GM12878 (cell line): ENCODE data around the gene SLU7. TPM values are rescaled to one million over a fixed set of nuclear protein-coding genes. Genes with fewer than 3 reads are reported as not detected.

Experiments used
- BACH1 ChIP-seq: fragments of 450-650 bp; IDR thresholded peaks from 2 replicates; pipeline ENCODE4 v1.6.1; 2017; ENCODE audit warnings: mild to moderate bottlenecking, borderline replicate concordance
- BRCA1 ChIP-seq: IDR thresholded peaks from 2 replicates; pipeline ENCODE4 v1.6.1; 2011; ENCODE audit warnings: low read depth, low read length, improper control_type of control experiment
- CBX3 ChIP-seq: fragments of 200-600 bp; sonication (generic); IDR thresholded peaks from 2 replicates; pipeline ENCODE4 v1.6.1; 2016; ENCODE audit warnings: low read depth, borderline replicate concordance
- CEBPB ChIP-seq, 2 experiments: fragments of 150-350 bp in 1 of 2; IDR thresholded peaks; 2 replicates each; pipeline ENCODE4 v1.6.1; 2012 to 2014; ENCODE audit warnings: low read depth in 2 of 2, low read length in 2 of 2, borderline replicate concordance in 1 of 2, inconsistent platforms in 1 of 2
- FOS ChIP-seq: IDR thresholded peaks from 3 replicates; pipeline ENCODE4 v1.6.1; 2011; ENCODE audit warnings: borderline replicate concordance; ENCODE audit not compliant: insufficient read length; ENCODE audit errors: extremely low read depth
- FOXM1 ChIP-seq: IDR thresholded peaks from 2 replicates; pipeline ENCODE4 v1.6.1; 2012; ENCODE audit warnings: low read depth, mild to moderate bottlenecking, inconsistent platforms, low read length, moderate library complexity
- GATAD2B ChIP-seq: fragments of 450-650 bp; conservative IDR thresholded peaks from 2 replicates; pipeline ENCODE4 v1.6.1; 2017; ENCODE audit warnings: low read depth, mild to moderate bottlenecking, moderate library complexity
- MYC ChIP-seq: IDR thresholded peaks from 2 replicates; pipeline ENCODE4 v1.6.1; 2011; ENCODE audit warnings: mild to moderate bottlenecking, low read length, moderate library complexity, inconsistent platforms; ENCODE audit not compliant: insufficient read depth, insufficient replicate concordance, insufficient read length, severe bottlenecking
- POU2F2 ChIP-seq: IDR thresholded peaks from 3 replicates; pipeline ENCODE4 v1.6.1; 2011; ENCODE audit warnings: low read depth, mild to moderate bottlenecking, low read length, borderline replicate concordance
- SMARCA5 ChIP-seq: fragments of 450-650 bp; IDR thresholded peaks from 2 replicates; pipeline ENCODE4 v1.6.1; 2017; ENCODE audit warnings: mild to moderate bottlenecking
- SP1 ChIP-seq: IDR thresholded peaks from one replicate; pipeline ENCODE4 v1.6.1; 2011; ENCODE audit warnings: low read depth, low read length
- SPI1 ChIP-seq: IDR thresholded peaks from 2 replicates; pipeline ENCODE4 v1.6.1; 2011; ENCODE audit warnings: low read depth, mild to moderate bottlenecking, low read length, moderate library complexity, borderline replicate concordance; ENCODE audit not compliant: insufficient read depth
- SUPT20H ChIP-seq: IDR thresholded peaks from 2 replicates; pipeline ENCODE4 v1.6.1; 2011; ENCODE audit warnings: low read depth, mild to moderate bottlenecking, low read length, moderate library complexity, borderline replicate concordance; ENCODE audit not compliant: control insufficient read depth
- SUZ12 ChIP-seq: fragments of 200-600 bp; sonication (generic); IDR thresholded peaks from one replicate; pipeline ENCODE4 v1.6.1; 2018; ENCODE audit warnings: antibody characterized with exemption, mild to moderate bottlenecking; ENCODE audit not compliant: unreplicated experiment
- TCF7 ChIP-seq: IDR thresholded peaks from 2 replicates; pipeline ENCODE4 v1.6.1; 2014; ENCODE audit warnings: antibody characterized with exemption, borderline replicate concordance
- ZBTB33 ChIP-seq: fragments of 450-650 bp; IDR thresholded peaks from 2 replicates; pipeline ENCODE4 v1.6.1; 2017; ENCODE audit warnings: mild to moderate bottlenecking
- ZNF274 ChIP-seq: IDR thresholded peaks from one replicate; pipeline ENCODE4 v1.8.0; 2011; ENCODE audit not compliant: insufficient read length, insufficient read depth
- ZNF384 ChIP-seq: IDR thresholded peaks from 2 replicates; pipeline ENCODE4 v1.6.1; 2012; ENCODE audit warnings: low read depth, mild to moderate bottlenecking, low read length, improper control_type of control experiment, borderline replicate concordance
- polyA plus RNA-seq, 11 experiments: library from polyadenylated mRNA; depleted of rRNA in 4 of 11; unstranded in 6 of 11; stranded (reverse) in 5 of 11; fragments of >200 nt; fragmentation: Nextera tagmentation in 4 of 11; fragmentation: Illumina TruSeq in 1 of 11; extraction: Ambion mirVana in 4 of 11; extraction: Trizol in 1 of 11; gene quantifications; 1 replicate in 1 of 11; 2 replicates in 10 of 11; pipeline versions ENCODE4 v1.2.1 to v1.2.3, GENCODE V29; 2011 to 2016; ENCODE audit warnings: inconsistent platforms in 2 of 11, missing spikeins in 2 of 11, low read depth in 1 of 11
- total RNA-seq, 4 experiments: library from RNA; depleted of rRNA in 3 of 4; stranded (reverse); fragments of >200 nt in 3 of 4; fragmentation: Illumina TruSeq in 1 of 4; extraction: Trizol in 1 of 4; gene quantifications; 2 replicates each; pipeline versions ENCODE4 v1.2.1 to v1.2.3, GENCODE V29; 2013 to 2021
- TF ChIP-seq, protein P1 (sequence below): IDR thresholded peaks from 2 replicates; pipeline ENCODE4 v1.6.1; 2012; ENCODE audit warnings: low read depth, low read length, improper control_type of control experiment
- TF ChIP-seq, protein P2 (sequence below): fragments of 450-650 bp; formaldehyde crosslinking; IDR thresholded peaks from 2 replicates; pipeline ENCODE4 v1.4.0; 2020; ENCODE audit warnings: mild to moderate bottlenecking, moderate library complexity
- TF ChIP-seq, protein P3 (sequence below): IDR thresholded peaks from 2 replicates; pipeline ENCODE4 v1.6.1; 2011; ENCODE audit warnings: mild to moderate bottlenecking, low read depth, low read length, moderate library complexity; ENCODE audit not compliant: insufficient replicate concordance

SLU7 gene
- total and polyA plus RNA-seq, 10 of the 15 experiments (the other 5 are each of a cell fraction or from before 2014, with no cell fraction given): 32.7 to 55.2 (median 46.6) TPM

GRCh38 chr5:160467555-160468362, 48.9 kb upstream of the SLU7 start (continued):
- TF ChIP-seq, protein P1, sequence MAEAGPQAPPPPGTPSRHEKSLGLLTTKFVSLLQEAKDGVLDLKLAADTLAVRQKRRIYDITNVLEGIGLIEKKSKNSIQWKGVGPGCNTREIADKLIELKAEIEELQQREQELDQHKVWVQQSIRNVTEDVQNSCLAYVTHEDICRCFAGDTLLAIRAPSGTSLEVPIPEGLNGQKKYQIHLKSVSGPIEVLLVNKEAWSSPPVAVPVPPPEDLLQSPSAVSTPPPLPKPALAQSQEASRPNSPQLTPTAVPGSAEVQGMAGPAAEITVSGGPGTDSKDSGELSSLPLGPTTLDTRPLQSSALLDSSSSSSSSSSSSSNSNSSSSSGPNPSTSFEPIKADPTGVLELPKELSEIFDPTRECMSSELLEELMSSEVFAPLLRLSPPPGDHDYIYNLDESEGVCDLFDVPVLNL: no peak
- TF ChIP-seq ZNF274: no peak
- TF ChIP-seq ZNF384: no peak
- no peak for TF ChIP-seq SMARCA5
- TF ChIP-seq BACH1: peak; percentile 3
- TF ChIP-seq SUPT20H: no peak
- no peak for TF ChIP-seq CBX3
- peak; percentile 92 for TF ChIP-seq GATAD2B
- TF ChIP-seq POU2F2: peak; percentile 100
- TF ChIP-seq FOXM1: peak; percentile 98
- peak; percentile 83 for TF ChIP-seq SP1
- TF ChIP-seq, protein P2, sequence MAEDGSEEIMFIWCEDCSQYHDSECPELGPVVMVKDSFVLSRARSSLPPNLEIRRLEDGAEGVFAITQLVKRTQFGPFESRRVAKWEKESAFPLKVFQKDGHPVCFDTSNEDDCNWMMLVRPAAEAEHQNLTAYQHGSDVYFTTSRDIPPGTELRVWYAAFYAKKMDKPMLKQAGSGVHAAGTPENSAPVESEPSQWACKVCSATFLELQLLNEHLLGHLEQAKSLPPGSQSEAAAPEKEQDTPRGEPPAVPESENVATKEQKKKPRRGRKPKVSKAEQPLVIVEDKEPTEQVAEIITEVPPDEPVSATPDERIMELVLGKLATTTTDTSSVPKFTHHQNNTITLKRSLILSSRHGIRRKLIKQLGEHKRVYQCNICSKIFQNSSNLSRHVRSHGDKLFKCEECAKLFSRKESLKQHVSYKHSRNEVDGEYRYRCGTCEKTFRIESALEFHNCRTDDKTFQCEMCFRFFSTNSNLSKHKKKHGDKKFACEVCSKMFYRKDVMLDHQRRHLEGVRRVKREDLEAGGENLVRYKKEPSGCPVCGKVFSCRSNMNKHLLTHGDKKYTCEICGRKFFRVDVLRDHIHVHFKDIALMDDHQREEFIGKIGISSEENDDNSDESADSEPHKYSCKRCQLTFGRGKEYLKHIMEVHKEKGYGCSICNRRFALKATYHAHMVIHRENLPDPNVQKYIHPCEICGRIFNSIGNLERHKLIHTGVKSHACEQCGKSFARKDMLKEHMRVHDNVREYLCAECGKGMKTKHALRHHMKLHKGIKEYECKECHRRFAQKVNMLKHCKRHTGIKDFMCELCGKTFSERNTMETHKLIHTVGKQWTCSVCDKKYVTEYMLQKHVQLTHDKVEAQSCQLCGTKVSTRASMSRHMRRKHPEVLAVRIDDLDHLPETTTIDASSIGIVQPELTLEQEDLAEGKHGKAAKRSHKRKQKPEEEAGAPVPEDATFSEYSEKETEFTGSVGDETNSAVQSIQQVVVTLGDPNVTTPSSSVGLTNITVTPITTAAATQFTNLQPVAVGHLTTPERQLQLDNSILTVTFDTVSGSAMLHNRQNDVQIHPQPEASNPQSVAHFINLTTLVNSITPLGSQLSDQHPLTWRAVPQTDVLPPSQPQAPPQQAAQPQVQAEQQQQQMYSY (CRISPR knock-in tag): no peak
- no peak for TF ChIP-seq SUZ12
- TF ChIP-seq, protein P3, sequence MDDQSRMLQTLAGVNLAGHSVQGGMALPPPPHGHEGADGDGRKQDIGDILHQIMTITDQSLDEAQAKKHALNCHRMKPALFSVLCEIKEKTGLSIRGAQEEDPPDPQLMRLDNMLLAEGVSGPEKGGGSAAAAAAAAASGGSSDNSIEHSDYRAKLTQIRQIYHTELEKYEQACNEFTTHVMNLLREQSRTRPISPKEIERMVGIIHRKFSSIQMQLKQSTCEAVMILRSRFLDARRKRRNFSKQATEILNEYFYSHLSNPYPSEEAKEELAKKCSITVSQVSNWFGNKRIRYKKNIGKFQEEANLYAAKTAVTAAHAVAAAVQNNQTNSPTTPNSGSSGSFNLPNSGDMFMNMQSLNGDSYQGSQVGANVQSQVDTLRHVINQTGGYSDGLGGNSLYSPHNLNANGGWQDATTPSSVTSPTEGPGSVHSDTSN: no peak
- TF ChIP-seq SPI1: peak; percentile 67; the same call in 1 of the 2 replicates
- no peak for TF ChIP-seq ZBTB33
- TF ChIP-seq BRCA1: no peak
- TF ChIP-seq MYC: peak; percentile 43
- no peak for TF ChIP-seq FOS
- TF ChIP-seq CEBPB (IDR thresholded peaks at IDR 0.05; ENCODE audit: borderline replicate concordance in 1 of 2, low read depth in 2 of 2, low read length in 2 of 2): no peak; a peak in 1 of 4 replicates
- peak; percentile 66 for TF ChIP-seq TCF7
